Esophagus muscularis mucosa (tissue), 4 donors: ENCODE measurements around the gene TRPT1. TPM values are rescaled to one million over a fixed set of nuclear protein-coding genes. Genes with fewer than 3 reads are reported as not detected.

ENCODE experiments used
- DNase-seq: peaks from one replicate; pipeline ENCODE4 v3.0.0-alpha.2; 2017; ENCODE audit errors: extremely low spot score
- H3K27ac ChIP-seq, 4 donors: fragments of 200-600 bp; sonication (generic); replicated peaks in 1 of 4; 1 replicate in 3 of 4; 2 replicates in 1 of 4; pipeline ENCODE4 v1.5.1; 2016 to 2019; ENCODE audit warnings: mild to moderate bottlenecking in 1 of 4
- H3K27me3 ChIP-seq, 4 donors: fragments of 200-600 bp; sonication (generic); one replicate each; pipeline versions ENCODE4 v1.5.1 to v1.6.0; 2016 to 2019
- H3K36me3 ChIP-seq, 4 donors: fragments of 200-600 bp; sonication (generic); one replicate each; pipeline ENCODE4 v1.5.1; 2016 to 2019
- H3K4me1 ChIP-seq, 4 donors: fragments of 200-600 bp; sonication (generic); one replicate each; pipeline ENCODE4 v1.5.1; 2016 to 2019
- H3K4me3 ChIP-seq, 4 donors: fragments of 200-600 bp; sonication (generic); 1 replicate in 2 of 4; 2 replicates in 2 of 4; pipeline ENCODE4 v1.5.1; 2016 to 2019; ENCODE audit warnings: mild to moderate bottlenecking in 4 of 4, moderate library complexity in 1 of 4
- H3K9me3 ChIP-seq, 4 donors: fragments of 200-600 bp; sonication (generic); 1 replicate in 3 of 4; 2 replicates in 1 of 4; pipeline ENCODE4 v1.5.1; 2016 to 2019
- CTCF ChIP-seq, 3 experiments: fragments of 200-600 bp in 2 of 3; fragments of 450-650 bp in 1 of 3; sonication (generic) in 2 of 3; IDR thresholded peaks; one replicate each; pipeline ENCODE4 v1.5.1; 2017 to 2019; ENCODE audit warnings: antibody characterized with exemption in 3 of 3, mild to moderate bottlenecking in 2 of 3, moderate library complexity in 1 of 3
- EP300 ChIP-seq: sonication (generic); formaldehyde crosslinking; IDR thresholded peaks from one replicate; pipeline ENCODE4 v1.6.1; 2017; ENCODE audit warnings: antibody characterized with exemption
- POLR2A ChIP-seq: fragments of 450-650 bp; IDR thresholded peaks from one replicate; pipeline ENCODE4 v1.6.1; 2017; ENCODE audit warnings: antibody characterized with exemption, moderate library complexity, mild to moderate bottlenecking, low read depth
- POLR2AphosphoS5 ChIP-seq, 2 donors: sonication (generic); formaldehyde crosslinking; IDR thresholded peaks; one replicate each; pipeline ENCODE4 v1.6.1; 2017; ENCODE audit warnings: antibody characterized with exemption in 2 of 2
- WGBS: methylation state at CpG from one replicate; pipeline ENCODE4 v1.1.5; 2018; 5-methylcytosine and 5-hydroxymethylcytosine counted together
- intact Hi-C: fragments of 100-400 bp; cut with DNase I; formaldehyde crosslinking; loops from one replicate; pipeline ENCODE4 v1.15.1; 2023
- total RNA-seq, 4 donors: library from RNA; depleted of rRNA; stranded (reverse); fragments of >200 nt; gene quantifications; one replicate each; pipeline versions ENCODE4 v1.1.0 to v1.2.1, GENCODE V29; 2016

Gene TRPT1
- total RNA-seq, 4 donors from 2014 or later: 42.3 to 90.5 (median 72.1) TPM

- H3K4me1 ChIP-seq: peaks cover 6 to 16% (median 10%) of the 10 kb centered on the region in 4 donors
- H3K27me3 ChIP-seq: no peaks in the 10 kb centered on the region
- H3K9me3 ChIP-seq: no peaks in the 10 kb centered on the region
- TF ChIP-seq CTCF (IDR thresholded peaks at IDR 0.05) (no peak), POLR2A (no peak), POLR2AphosphoS5 (IDR thresholded peaks at IDR 0.05) (no peak), EP300 (no peak)
- peaks cover 39 to 89% (median 87%) of the 10 kb centered on the region in 4 donors for H3K36me3 ChIP-seq
- WGBS: 83% methylated on average over 7 of the region's 24 CpGs
- DNase-seq: no peak
- H3K27ac ChIP-seq: no peak overlapping the region
- no peak overlapping the region for H3K4me3 ChIP-seq
- intact Hi-C loops: no loop called here
Measured at GRCh38 chr11:64258356-64258755, 32.4 kb upstream of the TRPT1 start.

GRCh38 chr11:64256300-64256699 lies 30.3 kb upstream of the TRPT1 start:
- TF ChIP-seq POLR2AphosphoS5 (IDR thresholded peaks at IDR 0.05): no peak
- no peak for TF ChIP-seq EP300
- no peak for TF ChIP-seq POLR2A
- no peak for TF ChIP-seq CTCF (IDR thresholded peaks at IDR 0.05)
- H3K27me3 ChIP-seq: no peaks in the 10 kb centered on the region
- H3K9me3 ChIP-seq: no peaks in the 10 kb centered on the region
- intact Hi-C loops: no loop called here
- 69% methylated on average over 5 of the region's 15 CpGs for WGBS
- no peak for DNase-seq
- no peak overlapping the region for H3K4me3 ChIP-seq
- H3K36me3 ChIP-seq: peaks cover 26 to 69% (median 66%) of the 10 kb centered on the region in 4 donors
- peaks cover 22 to 34% (median 27%) of the 10 kb centered on the region in 4 donors for H3K4me1 ChIP-seq
- no peak overlapping the region for H3K27ac ChIP-seq

- WGBS: 75% methylated on average over 16 of the region's 35 CpGs
- intact Hi-C loops: no loop called here
- Histone ChIP-seq H3K4me3 (no peak overlapping the region), H3K4me1 (peaks cover 29 to 42% (median 35%) of the 10 kb centered on the region in 4 donors), H3K27me3 (no peaks in the 10 kb centered on the region), H3K27ac (no peak overlapping the region), H3K36me3 (peaks cover 22 to 63% (median 60%) of the 10 kb centered on the region in 4 donors), H3K9me3 (no peaks in the 10 kb centered on the region)
- TF ChIP-seq EP300 (no peak), CTCF (IDR thresholded peaks at IDR 0.05) (no peak), POLR2AphosphoS5 (IDR thresholded peaks at IDR 0.05) (no peak), POLR2A (no peak)
- no peak for DNase-seq
Measured at GRCh38 chr11:64255135-64256128, 29.4 kb upstream of the TRPT1 start.

- intact Hi-C loops: no loop called here
Measured at GRCh38 chr11:64254326-64254725, 28.3 kb upstream of the TRPT1 start.

More at GRCh38 chr11:64254326-64254725, 28.3 kb upstream of the TRPT1 start:
- Histone ChIP-seq H3K4me1 (peaks cover 30 to 46% (median 38%) of the 10 kb centered on the region in 4 donors), H3K36me3 (peaks cover 22 to 52% (median 49%) of the 10 kb centered on the region in 4 donors), H3K27me3 (no peaks in the 10 kb centered on the region), H3K27ac (no peak overlapping the region), H3K4me3 (no peak overlapping the region), H3K9me3 (no peaks in the 10 kb centered on the region)
- no peak for TF ChIP-seq POLR2AphosphoS5 (IDR thresholded peaks at IDR 0.05)
- TF ChIP-seq CTCF (IDR thresholded peaks at IDR 0.05): no peak
- TF ChIP-seq POLR2A: no peak
- no peak for TF ChIP-seq EP300
- 100% methylated on average over 2 of the region's 7 CpGs for WGBS
- no peak for DNase-seq
